HG03521 (cell line): ENCODE results near the gene PTH2R.
A peak's percentile ranks its signal among the peaks of the same experiment; 100 is the strongest.
"Not testable (repeated sequence)": the region's sequence is repeated elsewhere in the genome, so short reads cannot be mapped to it uniquely, and the experiment has no call there.

Experiments
- ATAC-seq: cut with Tn5 transposase; IDR thresholded peaks from one replicate; pipeline ENCODE4 v1.9.1; 2021; ENCODE audit warnings: mild to moderate bottlenecking, moderate library complexity; ENCODE audit not compliant: unreplicated experiment

PTH2R gene

GRCh38 chr2:208406474-208407451 lies at the start of gene PTH2R:
PTH2R (plus strand) TSS chr2:208406792; CDS start chr2:208407044, 252 bp downstream.
- no peak for ATAC-seq

- no peak for ATAC-seq
These were observed 49.6 kb upstream of the PTH2R start for GRCh38 chr2:208356846-208357574.

DNA sequence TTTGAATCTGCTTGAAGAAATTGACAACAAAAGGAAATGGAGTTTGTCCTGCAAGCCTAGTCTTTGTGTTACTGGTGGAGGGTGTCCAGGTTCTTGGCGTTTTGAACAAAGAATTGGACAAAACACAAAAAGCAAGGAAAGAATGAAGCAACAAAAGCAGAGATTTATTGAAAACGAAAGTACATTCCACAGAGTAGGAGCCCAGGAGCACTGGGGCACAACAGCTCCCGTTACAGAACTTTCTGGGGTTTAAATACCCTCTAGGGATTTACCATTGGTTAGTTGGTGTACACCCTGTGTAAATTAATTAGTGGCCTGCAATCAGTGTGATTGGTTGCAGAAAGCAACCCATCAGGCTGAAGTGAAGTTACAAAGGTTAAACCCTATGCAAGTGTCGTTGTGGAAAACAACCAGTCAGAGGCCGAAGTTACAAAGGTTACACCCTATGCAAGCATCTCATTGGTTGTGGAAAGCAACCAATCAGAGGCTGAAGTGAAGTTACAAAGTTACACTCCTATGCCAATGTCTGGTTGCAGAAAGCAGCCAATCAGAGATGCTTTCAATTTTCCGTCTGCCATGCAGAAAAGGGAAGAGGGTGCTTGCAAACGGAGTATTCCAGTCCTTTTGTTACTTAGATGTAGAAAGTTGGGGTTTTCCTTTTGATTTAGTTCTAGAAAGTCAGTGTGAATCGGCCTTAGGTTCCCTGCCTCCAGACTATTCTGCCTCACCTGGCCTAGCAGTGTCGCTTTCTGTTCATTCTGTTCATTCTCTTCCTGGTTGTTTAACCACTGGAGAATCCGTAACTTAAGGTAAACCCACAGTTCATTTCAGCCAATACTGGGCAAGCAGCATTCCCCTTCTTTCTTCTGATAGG lies 47.6 kb upstream of the PTH2R start:
- ATAC-seq, result no peak

DNA sequence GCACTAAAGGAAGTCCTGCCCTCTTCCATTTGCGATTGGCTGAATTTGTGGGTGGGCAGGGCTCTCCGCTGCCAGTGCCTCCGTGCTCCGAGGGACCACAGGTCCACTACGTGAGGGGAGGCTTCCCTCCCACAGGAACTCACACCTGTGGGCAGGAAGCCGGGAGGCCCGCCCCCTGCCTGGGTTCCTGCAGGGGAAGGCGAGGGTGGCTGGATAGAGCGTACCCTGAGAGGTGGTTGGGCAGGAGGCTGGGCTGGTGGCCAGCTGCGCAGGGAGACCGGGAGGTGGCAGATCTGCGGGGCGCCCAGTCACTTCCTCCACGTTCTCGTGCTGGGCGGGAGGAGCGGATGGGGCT lies 47.0 kb upstream of the PTH2R start:
- no peak for ATAC-seq

DNA sequence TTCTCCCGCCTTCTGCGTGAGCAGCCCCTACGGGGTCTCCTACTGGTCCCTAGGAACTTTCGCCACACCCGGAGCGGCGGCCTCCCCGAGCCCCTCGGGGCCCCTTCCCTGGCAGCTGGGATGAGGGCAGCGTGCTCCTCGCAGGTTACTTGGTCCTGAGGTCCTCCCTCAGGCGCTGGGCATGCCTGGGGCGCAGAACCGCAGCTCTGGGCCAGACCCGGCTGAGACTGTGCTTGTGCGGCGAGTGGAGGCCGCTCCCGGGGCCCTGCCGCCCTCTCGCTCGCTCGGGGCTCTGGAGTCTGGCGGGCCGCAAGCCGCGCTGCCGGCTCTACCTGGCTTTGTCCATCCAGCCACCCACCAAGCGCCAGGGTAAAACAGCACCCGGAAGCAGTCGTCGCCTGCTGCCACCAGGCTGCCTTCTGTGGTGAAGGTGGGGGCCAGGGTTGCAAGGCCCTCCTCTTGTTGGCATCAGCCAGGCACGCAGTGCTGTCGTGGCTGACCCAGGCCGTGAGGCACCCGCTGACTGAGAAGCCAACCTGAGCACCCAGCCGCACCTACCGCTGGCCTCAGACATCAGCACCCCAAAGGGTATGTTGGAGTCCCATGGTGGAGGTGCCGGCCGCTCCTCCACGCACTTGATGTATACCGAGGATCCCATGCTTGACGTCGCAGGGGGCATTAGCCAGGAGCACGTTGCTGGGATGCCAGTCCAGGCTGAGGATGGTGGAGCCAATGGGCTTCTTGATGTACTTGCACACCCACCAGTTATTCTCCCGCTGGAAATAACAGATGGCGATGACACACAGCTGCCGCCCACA lies 46.1 kb upstream of the PTH2R start:
- ATAC-seq, result no peak

GRCh38 chr2:208361077-208361441 lies 45.5 kb upstream of the PTH2R start:
- ATAC-seq, result no peak

GRCh38 chr2:208363485-208363884 lies 43.1 kb upstream of the PTH2R start:
- ATAC-seq, result peak; percentile 37

GRCh38 chr2:208366215-208367127 lies 40.1 kb upstream of the PTH2R start:
- peak; percentile 52 for ATAC-seq

- no peak for ATAC-seq
These were observed 37.5 kb upstream of the PTH2R start for GRCh38 chr2:208369091-208369490.

DNA sequence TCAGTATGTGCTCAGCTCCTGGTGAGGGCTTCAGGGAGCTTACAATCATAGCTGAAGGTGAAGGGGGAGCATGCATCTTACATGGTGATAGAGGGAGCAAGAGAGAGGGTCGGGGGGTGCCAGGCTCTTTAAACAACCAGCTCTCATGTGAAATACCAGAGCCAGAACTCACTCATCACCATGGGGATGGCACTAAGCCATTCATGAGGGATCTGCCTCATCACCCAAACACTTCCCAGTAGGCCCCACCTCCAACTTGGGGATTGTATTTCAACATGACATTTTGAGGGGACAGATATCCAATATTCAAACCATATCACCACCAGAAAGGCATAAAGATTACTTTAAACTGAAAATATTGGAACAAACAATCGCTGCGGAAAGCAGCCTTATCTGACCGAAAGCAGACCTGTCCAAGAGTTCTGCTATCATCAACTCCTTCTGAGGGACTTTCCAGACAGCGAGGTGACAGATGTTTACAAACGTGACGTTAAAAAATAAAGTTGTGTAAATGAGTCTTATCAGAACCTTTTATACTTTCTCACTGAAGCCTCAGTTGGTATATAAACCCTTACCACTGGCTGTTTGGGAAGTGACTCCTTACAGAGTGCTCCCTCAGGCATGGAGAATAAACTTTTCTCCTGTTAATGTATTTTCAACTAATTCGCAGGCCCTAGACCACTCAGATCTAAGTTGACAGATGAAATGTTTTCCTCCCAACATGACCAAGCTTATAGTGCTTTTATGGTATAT lies 35.5 kb upstream of the PTH2R start:
- no peak for ATAC-seq

DNA sequence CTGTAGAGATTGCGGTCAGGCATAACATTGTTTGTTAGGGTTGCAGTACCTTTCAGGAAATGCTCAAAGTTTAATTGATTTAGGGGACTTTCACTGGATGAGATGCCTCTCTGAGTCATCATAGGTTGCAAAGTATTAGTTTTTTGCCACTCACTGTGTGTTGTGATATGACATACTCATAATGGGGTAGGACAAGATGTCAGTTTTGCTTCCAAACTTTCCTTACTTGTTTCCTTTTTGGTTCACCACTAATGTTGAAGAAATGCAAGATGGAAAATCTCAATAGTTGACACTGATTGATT lies 35.0 kb upstream of the PTH2R start:
- ATAC-seq, result no peak

DNA sequence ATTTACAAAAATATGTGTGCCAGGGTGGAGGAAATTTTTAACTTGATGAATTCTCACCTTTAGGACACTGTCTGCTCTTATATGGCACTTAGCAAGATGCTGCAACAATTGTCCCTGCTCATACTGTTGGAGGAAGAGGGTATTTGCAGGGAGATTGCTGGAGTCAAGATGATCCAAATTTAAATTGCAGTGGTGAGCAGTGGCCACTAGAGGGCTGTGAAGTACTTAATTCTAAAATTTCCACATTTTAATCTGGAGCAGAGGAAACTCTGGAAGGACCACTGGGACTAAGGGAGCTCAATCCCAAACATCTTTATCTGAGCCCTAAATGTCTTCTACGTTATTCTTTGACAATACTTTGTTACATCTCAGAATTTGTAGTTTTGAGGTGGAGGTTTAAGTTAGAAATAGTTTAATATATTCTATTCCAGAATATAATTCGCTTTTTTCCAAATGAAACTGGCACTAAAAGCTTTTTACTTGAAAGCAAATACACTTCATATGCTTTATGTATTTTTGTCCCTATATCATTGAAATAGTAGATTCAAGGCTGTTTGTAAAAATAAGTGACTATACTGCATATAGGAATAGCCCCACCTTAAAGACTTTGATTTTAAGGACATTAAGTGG lies 33.0 kb upstream of the PTH2R start:
- ATAC-seq, result no peak

DNA sequence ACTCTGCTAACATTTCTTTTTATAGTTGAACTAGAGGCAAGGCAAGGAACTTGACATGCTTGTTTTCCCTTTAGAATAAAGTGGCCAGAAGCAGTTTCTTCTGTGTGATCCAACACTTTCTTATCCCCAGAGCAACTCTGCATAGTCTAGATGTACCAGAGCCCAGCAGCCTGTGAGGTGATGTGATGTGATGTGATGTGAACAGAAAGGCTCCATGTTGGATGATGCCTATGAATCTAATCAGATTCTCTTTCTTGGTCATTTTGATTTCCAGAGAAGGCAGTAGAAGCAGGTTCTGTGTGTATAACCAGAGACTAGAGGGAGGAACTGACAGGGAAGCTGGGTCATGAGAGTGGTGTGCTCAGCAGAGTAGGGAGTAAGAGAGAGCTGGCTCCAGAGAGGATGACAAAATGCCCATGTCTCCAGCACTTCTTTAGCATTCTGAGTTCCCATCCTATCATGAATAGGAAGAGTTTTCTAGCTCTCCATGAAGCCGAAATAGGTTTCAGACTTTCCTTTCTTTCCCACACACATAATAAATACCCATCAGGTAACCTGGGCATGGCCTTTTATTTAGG lies 31.0 kb upstream of the PTH2R start:
- no peak for ATAC-seq

GRCh38 chr2:208377344-208377860 lies 29.2 kb upstream of the PTH2R start:
- ATAC-seq, result not testable (repeated sequence)

GRCh38 chr2:208379192-208379591 lies 27.4 kb upstream of the PTH2R start:
- no peak for ATAC-seq

- ATAC-seq, result no peak
These were observed 22.0 kb upstream of the PTH2R start for GRCh38 chr2:208384637-208385036.

DNA sequence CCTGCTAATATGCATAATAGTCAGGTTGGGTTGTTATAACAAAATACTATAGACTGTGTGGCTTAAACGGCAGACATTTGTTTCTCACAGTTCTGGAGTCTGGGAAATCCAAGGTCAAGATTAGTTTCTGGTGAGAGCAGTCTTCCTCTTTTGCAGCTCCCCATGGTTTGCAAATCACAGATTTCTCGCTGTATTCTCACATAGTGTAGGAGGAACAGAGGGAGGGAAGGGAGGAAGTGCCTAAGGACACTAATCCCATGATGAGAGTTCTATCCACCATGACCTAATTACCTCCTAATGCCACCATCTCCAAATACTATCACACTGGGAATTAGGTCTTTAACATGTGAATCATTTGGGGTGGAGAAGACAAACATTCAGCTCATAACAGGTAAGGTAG lies 20.1 kb upstream of the PTH2R start:
- ATAC-seq, result no peak

- ATAC-seq, result no peak
These were observed 16.7 kb upstream of the PTH2R start for GRCh38 chr2:208389940-208390339.
